ENCODE data around the gene CYB5R3. TPM values are rescaled to one million over a fixed set of nuclear protein-coding genes. Genes with fewer than 3 reads are reported as not detected.
A peak's percentile ranks its signal among the peaks of the same experiment; 100 is the strongest.

The CYB5R3 gene
- total RNA-seq, 4 donors from 2014 or later, result 107 to 159 (median 138) TPM

DNA sequence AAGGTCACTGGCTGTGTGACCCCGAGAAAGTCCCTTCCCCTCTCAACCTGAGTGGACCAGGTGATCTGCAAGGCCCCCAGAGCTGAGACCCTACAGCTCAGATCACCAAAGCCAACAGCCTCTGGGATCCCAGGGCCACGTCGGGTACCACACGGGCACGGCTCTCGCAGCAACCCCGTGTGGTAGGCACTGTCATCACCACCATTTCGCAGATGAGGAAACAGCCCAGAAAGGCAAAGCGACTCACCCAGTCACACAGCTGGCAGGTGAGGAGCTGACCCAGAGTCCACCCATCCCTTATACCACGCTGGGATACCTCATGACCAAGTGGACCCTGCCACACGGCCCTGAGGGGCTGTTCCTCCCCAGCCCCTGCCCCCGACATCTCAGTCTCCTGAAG lies 11.6 kb downstream of the CYB5R3 start:
- Histone ChIP-seq H3K9me3 (no peaks in the 10 kb centered on the region), H3K4me1 (peaks cover 29% of the 10 kb centered on the region), H3K27me3 (no peaks in the 10 kb centered on the region), H3K27ac (peak overlapping the region; percentile 19), H3K36me3 (peaks cover 34% of the 10 kb centered on the region), H3K4me3 (no peak overlapping the region)
- 90% methylated on average over 2 of the region's 12 CpGs for WGBS
- DNase-seq (ENCODE audit: low spot score in 2 of 2), result no peak
- TF ChIP-seq, protein P1, sequence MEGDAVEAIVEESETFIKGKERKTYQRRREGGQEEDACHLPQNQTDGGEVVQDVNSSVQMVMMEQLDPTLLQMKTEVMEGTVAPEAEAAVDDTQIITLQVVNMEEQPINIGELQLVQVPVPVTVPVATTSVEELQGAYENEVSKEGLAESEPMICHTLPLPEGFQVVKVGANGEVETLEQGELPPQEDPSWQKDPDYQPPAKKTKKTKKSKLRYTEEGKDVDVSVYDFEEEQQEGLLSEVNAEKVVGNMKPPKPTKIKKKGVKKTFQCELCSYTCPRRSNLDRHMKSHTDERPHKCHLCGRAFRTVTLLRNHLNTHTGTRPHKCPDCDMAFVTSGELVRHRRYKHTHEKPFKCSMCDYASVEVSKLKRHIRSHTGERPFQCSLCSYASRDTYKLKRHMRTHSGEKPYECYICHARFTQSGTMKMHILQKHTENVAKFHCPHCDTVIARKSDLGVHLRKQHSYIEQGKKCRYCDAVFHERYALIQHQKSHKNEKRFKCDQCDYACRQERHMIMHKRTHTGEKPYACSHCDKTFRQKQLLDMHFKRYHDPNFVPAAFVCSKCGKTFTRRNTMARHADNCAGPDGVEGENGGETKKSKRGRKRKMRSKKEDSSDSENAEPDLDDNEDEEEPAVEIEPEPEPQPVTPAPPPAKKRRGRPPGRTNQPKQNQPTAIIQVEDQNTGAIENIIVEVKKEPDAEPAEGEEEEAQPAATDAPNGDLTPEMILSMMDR (IDR thresholded peaks at IDR 0.05), result no peak
- TF ChIP-seq EP300 (IDR thresholded peaks at IDR 0.05) (no peak), POLR2A (IDR thresholded peaks at IDR 0.05) (no peak), POLR2AphosphoS5 (IDR thresholded peaks at IDR 0.05) (no peak)

DNA sequence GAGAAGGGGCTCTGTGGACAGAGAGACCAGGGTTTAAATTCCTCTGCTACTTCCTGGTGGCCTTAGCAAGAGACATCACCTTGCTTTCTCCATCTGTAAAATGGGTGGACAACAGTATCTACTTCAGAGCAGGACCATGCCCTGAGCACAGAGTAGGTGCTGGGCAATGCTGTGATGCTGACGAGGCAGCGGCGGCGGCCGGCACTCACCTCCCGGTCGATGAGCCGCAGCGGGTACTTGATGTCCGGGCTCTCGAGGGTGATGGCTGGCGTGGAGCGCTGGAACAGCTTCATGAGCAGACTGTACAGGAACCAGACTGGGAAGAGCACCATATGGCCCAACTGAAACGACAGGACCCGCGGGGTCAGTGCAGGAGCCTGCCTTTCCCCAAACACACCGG lies 12.7 kb downstream of the CYB5R3 start:
- Histone ChIP-seq H3K36me3 (peaks cover 45% of the 10 kb centered on the region), H3K27ac (peak overlapping the region; percentile 89), H3K4me3 (no peak overlapping the region), H3K4me1 (peaks cover 33% of the 10 kb centered on the region), H3K9me3 (no peaks in the 10 kb centered on the region), H3K27me3 (no peaks in the 10 kb centered on the region)
- no peak for DNase-seq (ENCODE audit: low spot score in 2 of 2)
- TF ChIP-seq POLR2AphosphoS5 (IDR thresholded peaks at IDR 0.05) (no peak), POLR2A (IDR thresholded peaks at IDR 0.05) (no peak), EP300 (IDR thresholded peaks at IDR 0.05) (no peak)
- TF ChIP-seq, protein P1 (IDR thresholded peaks at IDR 0.05), result no peak
- 94% methylated on average over 15 of the region's 17 CpGs for WGBS

DNA sequence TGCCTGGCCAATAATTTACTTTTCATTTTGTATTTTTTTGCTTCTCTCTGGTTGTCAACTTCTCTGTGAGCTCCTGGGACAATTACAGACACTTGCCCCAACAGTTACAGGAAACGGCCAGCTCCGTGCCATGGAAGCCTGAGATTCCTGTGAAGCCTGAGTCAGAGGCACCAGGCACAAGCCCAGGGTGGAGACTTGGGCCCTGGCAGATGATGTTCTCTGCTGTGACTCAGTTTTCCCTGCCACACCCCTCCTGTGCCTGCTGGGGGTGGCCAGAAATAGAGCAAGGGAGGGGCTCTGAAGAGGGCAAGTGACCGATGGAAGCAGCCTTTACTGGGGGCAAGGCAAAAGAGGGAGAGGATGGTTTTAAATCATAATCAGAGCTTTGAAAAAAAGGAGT lies 13.7 kb downstream of the CYB5R3 start:
- Histone ChIP-seq H3K4me1 (peaks cover 38% of the 10 kb centered on the region), H3K27ac (peak overlapping the region; percentile 89), H3K9me3 (no peaks in the 10 kb centered on the region), H3K4me3 (no peak overlapping the region), H3K27me3 (no peaks in the 10 kb centered on the region), H3K36me3 (peaks cover 55% of the 10 kb centered on the region)
- WGBS, result 33% methylated on average over 3 of the region's 3 CpGs
- peak; percentile 86 to 92 for DNase-seq (ENCODE audit: low spot score in 2 of 2)
- TF ChIP-seq EP300 (IDR thresholded peaks at IDR 0.05), result peak; percentile 47
- no peak for TF ChIP-seq POLR2A (IDR thresholded peaks at IDR 0.05)
- TF ChIP-seq, protein P1 (IDR thresholded peaks at IDR 0.05), result no peak
- peak in 2 of 3 donors; percentile 57 to 75 for TF ChIP-seq POLR2AphosphoS5 (IDR thresholded peaks at IDR 0.05)

DNA sequence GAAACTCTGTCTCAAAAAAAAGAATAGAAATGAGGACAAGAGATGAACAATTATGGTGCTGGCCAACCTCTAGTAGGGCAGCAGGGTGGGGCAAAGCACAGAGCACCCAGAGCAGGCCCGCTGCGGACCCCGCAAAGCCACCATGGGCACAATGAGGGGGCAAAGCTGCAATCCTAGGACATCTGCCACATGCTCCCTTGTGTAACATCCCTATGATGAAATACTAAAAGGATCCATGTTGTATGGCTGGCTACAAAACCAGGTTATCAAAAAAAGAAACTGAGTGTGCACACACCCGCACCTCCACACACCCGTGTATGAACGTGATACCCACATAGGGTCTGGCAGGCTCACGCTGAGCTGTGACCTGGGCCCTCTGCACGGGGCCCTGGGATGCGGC lies 16.2 kb downstream of the CYB5R3 start:
- WGBS, result 94% methylated on average over 9 of the region's 9 CpGs
- Histone ChIP-seq H3K36me3 (peaks cover 78% of the 10 kb centered on the region), H3K4me3 (no peak overlapping the region), H3K27ac (no peak overlapping the region), H3K9me3 (no peaks in the 10 kb centered on the region), H3K4me1 (peaks cover 38% of the 10 kb centered on the region), H3K27me3 (no peaks in the 10 kb centered on the region)
- no peak for TF ChIP-seq POLR2A (IDR thresholded peaks at IDR 0.05)
- TF ChIP-seq, protein P1 (IDR thresholded peaks at IDR 0.05), result no peak
- no peak for TF ChIP-seq POLR2AphosphoS5 (IDR thresholded peaks at IDR 0.05)
- TF ChIP-seq EP300 (IDR thresholded peaks at IDR 0.05), result no peak
- DNase-seq (ENCODE audit: low spot score in 2 of 2), result no peak

DNA sequence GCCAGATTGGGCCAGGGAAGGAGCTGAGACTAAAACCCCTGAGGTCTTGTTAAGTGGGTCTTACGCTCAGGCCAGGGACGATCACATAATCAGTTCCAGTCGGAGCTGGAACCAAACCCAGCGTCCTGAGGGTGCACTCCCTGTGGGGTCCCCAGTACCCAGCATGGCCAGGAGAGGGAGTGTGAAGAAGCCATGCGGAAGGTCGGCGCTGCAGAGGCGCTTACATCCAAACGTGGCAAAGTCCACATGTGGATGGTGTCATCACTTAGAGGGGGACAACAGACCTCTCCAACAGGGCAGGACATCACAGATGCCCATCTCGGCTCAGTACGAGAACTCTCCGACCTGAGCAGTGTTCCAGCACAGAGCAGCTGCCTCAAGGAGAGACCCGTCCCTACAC lies 17.1 kb downstream of the CYB5R3 start:
- DNase-seq (ENCODE audit: low spot score in 2 of 2), result no peak
- Histone ChIP-seq H3K27ac (no peak overlapping the region), H3K27me3 (no peaks in the 10 kb centered on the region), H3K4me1 (peaks cover 38% of the 10 kb centered on the region), H3K36me3 (peaks cover 87% of the 10 kb centered on the region), H3K9me3 (no peaks in the 10 kb centered on the region), H3K4me3 (no peak overlapping the region)
- WGBS, result 76% methylated on average over 12 of the region's 13 CpGs
- TF ChIP-seq, protein P1 (IDR thresholded peaks at IDR 0.05), result peak in 1 of 2 donors; percentile 36
- TF ChIP-seq EP300 (IDR thresholded peaks at IDR 0.05), result no peak

All from suprapubic skin (tissue), 4 donors.